ENCODE data around the gene SSPN. TPM values are rescaled to one million over a fixed set of nuclear protein-coding genes. Genes with fewer than 3 reads are reported as not detected.

SSPN gene
- total RNA-seq, 1 experiment from 2014 or later: 1.8 TPM

DNA sequence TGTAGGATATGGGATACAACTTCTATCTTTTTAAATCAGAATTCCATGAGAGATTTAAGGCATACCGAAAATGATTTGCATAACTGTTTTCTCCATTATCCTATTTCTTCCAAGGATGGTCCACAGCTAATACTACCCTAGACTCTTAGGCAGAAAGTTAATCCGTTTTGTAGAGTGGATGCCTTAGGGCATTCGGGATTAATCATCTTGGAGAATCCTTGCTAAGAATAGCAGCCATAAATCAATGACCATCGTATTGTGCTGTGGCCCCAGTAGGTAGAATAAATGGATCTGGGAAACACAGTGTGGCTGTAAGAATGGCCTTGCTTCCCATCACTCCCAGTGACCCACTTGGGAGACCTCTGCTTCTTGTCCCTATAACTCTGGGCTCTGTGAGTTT, 99.6 kb downstream of the SSPN start:
- Mint-ChIP-seq H3K27me3 (ENCODE audit: low read depth) (no peaks in the 10 kb centered on the region; the same call in 1 of the 2 replicates), H3K9me3 (no peaks in the 10 kb centered on the region), H3K36me3 (no peaks in the 10 kb centered on the region), H3K4me1 (no peaks in the 10 kb centered on the region), H3K4me3 (no peak overlapping the region), H3K27ac (no peak overlapping the region)
- no peak for TF ChIP-seq E2F4 (CRISPR knock-in tag; IDR thresholded peaks at IDR 0.05; ENCODE audit: borderline replicate concordance, low read depth)
- no peak for TF ChIP-seq NR1H2 (CRISPR knock-in tag; IDR thresholded peaks at IDR 0.05)
- TF ChIP-seq ZNF138 (CRISPR knock-in tag; conservative IDR thresholded peaks at IDR 0.05): no peak
- no peak for TF ChIP-seq ZNF232 (CRISPR knock-in tag; IDR thresholded peaks at IDR 0.05)
- TF ChIP-seq, protein P1, sequence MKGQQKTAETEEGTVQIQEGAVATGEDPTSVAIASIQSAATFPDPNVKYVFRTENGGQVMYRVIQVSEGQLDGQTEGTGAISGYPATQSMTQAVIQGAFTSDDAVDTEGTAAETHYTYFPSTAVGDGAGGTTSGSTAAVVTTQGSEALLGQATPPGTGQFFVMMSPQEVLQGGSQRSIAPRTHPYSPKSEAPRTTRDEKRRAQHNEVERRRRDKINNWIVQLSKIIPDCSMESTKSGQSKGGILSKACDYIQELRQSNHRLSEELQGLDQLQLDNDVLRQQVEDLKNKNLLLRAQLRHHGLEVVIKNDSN (CRISPR knock-in tag; IDR thresholded peaks at IDR 0.05): no peak
- TF ChIP-seq, protein P2, sequence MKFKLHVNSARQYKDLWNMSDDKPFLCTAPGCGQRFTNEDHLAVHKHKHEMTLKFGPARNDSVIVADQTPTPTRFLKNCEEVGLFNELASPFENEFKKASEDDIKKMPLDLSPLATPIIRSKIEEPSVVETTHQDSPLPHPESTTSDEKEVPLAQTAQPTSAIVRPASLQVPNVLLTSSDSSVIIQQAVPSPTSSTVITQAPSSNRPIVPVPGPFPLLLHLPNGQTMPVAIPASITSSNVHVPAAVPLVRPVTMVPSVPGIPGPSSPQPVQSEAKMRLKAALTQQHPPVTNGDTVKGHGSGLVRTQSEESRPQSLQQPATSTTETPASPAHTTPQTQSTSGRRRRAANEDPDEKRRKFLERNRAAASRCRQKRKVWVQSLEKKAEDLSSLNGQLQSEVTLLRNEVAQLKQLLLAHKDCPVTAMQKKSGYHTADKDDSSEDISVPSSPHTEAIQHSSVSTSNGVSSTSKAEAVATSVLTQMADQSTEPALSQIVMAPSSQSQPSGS (CRISPR knock-in tag; IDR thresholded peaks at IDR 0.05; ENCODE audit: borderline replicate concordance, low read depth): no peak
- TF ChIP-seq SP1 (CRISPR knock-in tag; conservative IDR thresholded peaks at IDR 0.05): no peak
- TF ChIP-seq, protein P3, sequence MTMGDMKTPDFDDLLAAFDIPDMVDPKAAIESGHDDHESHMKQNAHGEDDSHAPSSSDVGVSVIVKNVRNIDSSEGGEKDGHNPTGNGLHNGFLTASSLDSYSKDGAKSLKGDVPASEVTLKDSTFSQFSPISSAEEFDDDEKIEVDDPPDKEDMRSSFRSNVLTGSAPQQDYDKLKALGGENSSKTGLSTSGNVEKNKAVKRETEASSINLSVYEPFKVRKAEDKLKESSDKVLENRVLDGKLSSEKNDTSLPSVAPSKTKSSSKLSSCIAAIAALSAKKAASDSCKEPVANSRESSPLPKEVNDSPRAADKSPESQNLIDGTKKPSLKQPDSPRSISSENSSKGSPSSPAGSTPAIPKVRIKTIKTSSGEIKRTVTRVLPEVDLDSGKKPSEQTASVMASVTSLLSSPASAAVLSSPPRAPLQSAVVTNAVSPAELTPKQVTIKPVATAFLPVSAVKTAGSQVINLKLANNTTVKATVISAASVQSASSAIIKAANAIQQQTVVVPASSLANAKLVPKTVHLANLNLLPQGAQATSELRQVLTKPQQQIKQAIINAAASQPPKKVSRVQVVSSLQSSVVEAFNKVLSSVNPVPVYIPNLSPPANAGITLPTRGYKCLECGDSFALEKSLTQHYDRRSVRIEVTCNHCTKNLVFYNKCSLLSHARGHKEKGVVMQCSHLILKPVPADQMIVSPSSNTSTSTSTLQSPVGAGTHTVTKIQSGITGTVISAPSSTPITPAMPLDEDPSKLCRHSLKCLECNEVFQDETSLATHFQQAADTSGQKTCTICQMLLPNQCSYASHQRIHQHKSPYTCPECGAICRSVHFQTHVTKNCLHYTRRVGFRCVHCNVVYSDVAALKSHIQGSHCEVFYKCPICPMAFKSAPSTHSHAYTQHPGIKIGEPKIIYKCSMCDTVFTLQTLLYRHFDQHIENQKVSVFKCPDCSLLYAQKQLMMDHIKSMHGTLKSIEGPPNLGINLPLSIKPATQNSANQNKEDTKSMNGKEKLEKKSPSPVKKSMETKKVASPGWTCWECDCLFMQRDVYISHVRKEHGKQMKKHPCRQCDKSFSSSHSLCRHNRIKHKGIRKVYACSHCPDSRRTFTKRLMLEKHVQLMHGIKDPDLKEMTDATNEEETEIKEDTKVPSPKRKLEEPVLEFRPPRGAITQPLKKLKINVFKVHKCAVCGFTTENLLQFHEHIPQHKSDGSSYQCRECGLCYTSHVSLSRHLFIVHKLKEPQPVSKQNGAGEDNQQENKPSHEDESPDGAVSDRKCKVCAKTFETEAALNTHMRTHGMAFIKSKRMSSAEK (CRISPR knock-in tag; IDR thresholded peaks at IDR 0.05; ENCODE audit: borderline replicate concordance): no peak
- TF ChIP-seq, protein P4, sequence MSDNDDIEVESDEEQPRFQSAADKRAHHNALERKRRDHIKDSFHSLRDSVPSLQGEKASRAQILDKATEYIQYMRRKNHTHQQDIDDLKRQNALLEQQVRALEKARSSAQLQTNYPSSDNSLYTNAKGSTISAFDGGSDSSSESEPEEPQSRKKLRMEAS (CRISPR knock-in tag; IDR thresholded peaks at IDR 0.05): no peak
- no peak for TF ChIP-seq ESRRA (CRISPR knock-in tag; IDR thresholded peaks at IDR 0.05; ENCODE audit: borderline replicate concordance)
- no peak for TF ChIP-seq TEAD4 (CRISPR knock-in tag; IDR thresholded peaks at IDR 0.05)
- TF ChIP-seq CDX4 (CRISPR knock-in tag; IDR thresholded peaks at IDR 0.05; ENCODE audit: borderline replicate concordance): no peak
- TF ChIP-seq ZSCAN18 (CRISPR knock-in tag; IDR thresholded peaks at IDR 0.05): no peak
- no peak for TF ChIP-seq ZNF425 (CRISPR knock-in tag; conservative IDR thresholded peaks at IDR 0.05)
- TF ChIP-seq E2F1 (CRISPR knock-in tag; IDR thresholded peaks at IDR 0.05): no peak
- TF ChIP-seq ELF4 (CRISPR knock-in tag; IDR thresholded peaks at IDR 0.05; ENCODE audit: low read depth): no peak
- no peak for TF ChIP-seq CREB1 (CRISPR knock-in tag; IDR thresholded peaks at IDR 0.05)
- POLR2A ChIA-PET: no interaction called here
- ATAC-seq: no peak
- CTCF ChIA-PET: no interaction called here
- no peak for DNase-seq (ENCODE audit: low spot score)
